HG02623 (cell line): ENCODE data around the gene TXN2.
"Not testable (repeated sequence)": the region's sequence is repeated elsewhere in the genome, so short reads cannot be mapped to it uniquely, and the experiment has no call there.

Source experiments
- ATAC-seq: cut with Tn5 transposase; IDR thresholded peaks from one replicate; pipeline ENCODE4 v1.9.1; 2021; ENCODE audit warnings: moderate library complexity; ENCODE audit not compliant: unreplicated experiment

Gene TXN2

GRCh38 chr22:36481393-36482168 is at the start of gene TXN2:
TSS of gene TXN2 (minus strand) at chr22:36481640. CDS start at chr22:36480837, 803 bp downstream.
- peak; percentile 83 for ATAC-seq

GRCh38 chr22:36528795-36529751 is 47.6 kb upstream of the TXN2 start, which contains the start of gene EIF3D:
TSS of gene EIF3D (minus strand) at chr22:36529166. CDS start at chr22:36526121, 3,045 bp downstream.
- peak; percentile 86 for ATAC-seq

- no peak for ATAC-seq
These were observed 46.9 kb upstream of the TXN2 start for GRCh38 chr22:36528341-36528740.

- no peak for ATAC-seq
These were observed 41.2 kb upstream of the TXN2 start for GRCh38 chr22:36522662-36523061.

GRCh38 chr22:36520423-36520822 is 39.0 kb upstream of the TXN2 start:
- ATAC-seq = no peak

GRCh38 chr22:36519906-36520305 is 38.5 kb upstream of the TXN2 start:
- not testable (repeated sequence) for ATAC-seq

- ATAC-seq = no peak
These were observed 33.3 kb upstream of the TXN2 start for GRCh38 chr22:36514766-36515165.

- no peak for ATAC-seq
These were observed 31.6 kb upstream of the TXN2 start for GRCh38 chr22:36512991-36513390.

GRCh38 chr22:36512333-36512732 is 30.9 kb upstream of the TXN2 start:
- no peak for ATAC-seq

- no peak for ATAC-seq
These were observed 29.8 kb upstream of the TXN2 start for GRCh38 chr22:36510966-36511881.

GRCh38 chr22:36510384-36510783 is 28.9 kb upstream of the TXN2 start:
- ATAC-seq = no peak

- no peak for ATAC-seq
These were observed 26.1 kb upstream of the TXN2 start for GRCh38 chr22:36507518-36508010.

- ATAC-seq = peak; percentile 79
These were observed 25.4 kb upstream of the TXN2 start, which contains the start of gene FOXRED2 for GRCh38 chr22:36506637-36507517. TSS of gene FOXRED2 (minus strand) at chr22:36507040. CDS start at chr22:36506422, 618 bp downstream.

GRCh38 chr22:36505998-36506635 is 24.7 kb upstream of the TXN2 start:
- no peak for ATAC-seq

- no peak for ATAC-seq
These were observed 16.6 kb upstream of the TXN2 start for GRCh38 chr22:36497910-36498665.

GRCh38 chr22:36493690-36494110 is 12.3 kb upstream of the TXN2 start:
- peak; percentile 67 for ATAC-seq

- ATAC-seq = no peak
These were observed 10.7 kb upstream of the TXN2 start for GRCh38 chr22:36492109-36492508.

GRCh38 chr22:36491155-36491554 is 9.7 kb upstream of the TXN2 start:
- no peak for ATAC-seq
